Dedifferentiated amniotic fluid mesenchymal stem cell (primary cell): Measurements from ENCODE around the gene KIF16B.

Experiments used
- DNase-seq: peaks from one replicate; pipeline ENCODE4 v3.0.0-alpha.2; 2016; ENCODE audit errors: extremely low spot score

KIF16B gene

DNA sequence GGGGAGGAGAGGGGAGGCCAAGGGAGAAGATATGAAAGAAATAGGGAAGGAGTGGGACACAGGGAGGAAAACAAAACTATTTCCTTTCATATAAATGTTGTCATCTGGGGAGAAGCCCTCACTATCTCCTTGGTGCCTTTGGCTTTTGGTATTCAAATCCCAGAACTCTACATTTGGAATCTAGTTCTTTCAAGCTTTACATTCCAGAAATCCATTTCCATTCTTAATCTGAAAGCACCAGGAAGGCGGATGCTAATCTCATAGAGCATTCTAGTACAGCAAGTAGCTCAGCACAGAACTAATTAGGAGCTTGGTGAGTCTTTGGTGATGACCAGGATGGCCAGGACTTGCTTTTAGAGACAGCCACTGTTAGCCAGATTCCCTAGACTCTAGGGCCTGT lies 177.9 kb downstream of the KIF16B start:
- DNase-seq, result no peak

GRCh38 chr20:16394784-16395183 lies 178.5 kb downstream of the KIF16B start:
- no peak for DNase-seq

DNA sequence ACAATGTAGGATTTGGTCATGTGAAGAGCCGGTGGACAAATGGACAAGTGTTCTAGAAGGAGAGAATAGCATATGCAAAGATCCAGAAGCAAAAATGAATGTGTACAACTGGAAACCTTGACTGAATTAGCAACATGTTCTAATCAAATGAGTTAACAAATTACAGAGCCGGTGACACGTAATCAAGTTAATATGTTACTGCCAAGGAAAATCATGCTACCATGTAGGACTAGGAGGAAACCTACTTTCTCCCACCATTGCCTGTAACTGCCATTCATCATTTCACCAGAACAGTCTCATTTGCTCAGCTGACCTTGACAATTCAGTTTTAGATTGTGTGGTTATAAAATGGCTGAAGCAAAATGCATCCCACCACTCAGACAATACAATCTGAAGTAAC lies 179.4 kb downstream of the KIF16B start:
- DNase-seq, result no peak

GRCh38 chr20:16393297-16393696 lies 180.0 kb downstream of the KIF16B start:
- no peak for DNase-seq

GRCh38 chr20:16392346-16392745 lies 180.9 kb downstream of the KIF16B start:
- DNase-seq, result no peak

DNA sequence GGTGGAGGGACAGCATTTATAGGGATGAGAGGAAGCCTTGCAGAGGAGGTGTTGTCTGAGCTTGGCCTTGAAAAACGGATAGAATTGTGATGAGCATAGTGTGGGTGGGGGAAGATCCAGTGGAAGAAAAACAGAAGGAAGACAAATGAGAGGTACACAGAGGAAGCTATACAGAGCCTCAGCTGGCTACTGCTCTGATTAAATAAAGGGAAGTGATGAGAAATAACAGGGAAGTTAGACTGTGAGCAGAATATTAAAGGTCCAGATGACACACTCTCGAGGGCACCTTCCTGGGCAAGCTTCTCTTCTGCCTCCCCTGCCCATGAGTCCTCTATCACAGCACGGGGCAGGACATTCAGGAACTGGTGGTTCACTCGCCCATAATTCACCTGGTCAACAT lies 182.3 kb downstream of the KIF16B start:
- DNase-seq, result no peak

DNA sequence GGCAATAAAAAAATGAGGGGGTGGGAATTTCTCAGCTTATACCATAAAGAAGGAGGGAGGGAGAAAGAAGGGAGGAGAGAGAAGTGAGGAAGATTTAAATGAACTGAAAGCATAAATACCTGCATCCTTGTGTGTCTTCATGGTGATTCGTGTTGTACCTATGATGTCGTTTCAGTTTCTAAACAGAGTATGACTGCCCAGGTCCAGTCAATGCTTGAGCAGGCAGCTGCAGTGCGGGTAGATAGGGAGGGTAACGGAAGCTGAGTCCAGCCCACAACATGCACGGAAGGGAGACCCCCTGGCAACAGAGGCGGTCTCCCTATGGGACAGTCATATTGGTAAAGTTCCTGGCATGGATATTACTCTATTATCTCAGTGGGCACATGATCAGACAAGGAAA lies 184.5 kb downstream of the KIF16B start:
- DNase-seq, result no peak

GRCh38 chr20:16387666-16388065 lies 185.6 kb downstream of the KIF16B start:
- DNase-seq, result no peak

DNA sequence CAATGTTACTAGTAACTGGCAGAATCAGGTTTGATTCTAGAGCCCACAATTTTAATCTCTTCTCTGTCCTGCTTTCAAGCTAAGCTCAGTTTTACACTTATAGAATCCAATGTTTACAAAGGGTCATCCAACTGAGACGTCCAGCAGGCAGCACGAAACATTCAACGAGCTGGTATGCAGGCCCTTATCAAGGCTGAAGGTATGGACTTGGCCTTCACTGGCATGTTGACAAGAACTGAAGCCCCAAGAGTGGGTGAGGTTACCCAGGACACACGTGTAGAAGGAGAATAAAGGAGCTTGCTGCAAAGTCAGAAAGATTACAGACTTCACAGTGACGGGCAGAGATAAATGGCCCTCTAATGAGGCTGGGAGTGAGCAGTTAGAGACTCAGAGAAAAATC lies 187.4 kb downstream of the KIF16B start:
- no peak for DNase-seq

DNA sequence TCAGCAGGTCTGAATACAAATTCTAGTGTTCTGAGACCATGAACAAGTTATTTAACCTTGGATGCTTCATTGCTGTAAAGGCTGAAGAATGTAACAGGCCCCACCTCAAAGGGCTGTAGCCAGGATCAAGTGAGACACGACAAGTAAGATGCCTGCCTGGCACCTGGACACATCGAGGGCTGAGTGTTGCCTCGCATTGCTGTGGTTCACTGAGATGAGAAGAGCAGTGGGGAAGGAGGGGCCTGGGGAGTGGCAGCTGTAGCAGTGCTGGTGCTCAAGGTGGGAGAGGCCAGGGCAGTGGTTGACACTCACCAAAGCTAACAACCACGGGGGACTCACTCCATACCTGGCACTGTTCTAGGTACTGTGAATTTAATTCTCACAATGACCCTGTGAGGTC lies 187.8 kb downstream of the KIF16B start:
- no peak for DNase-seq

DNA sequence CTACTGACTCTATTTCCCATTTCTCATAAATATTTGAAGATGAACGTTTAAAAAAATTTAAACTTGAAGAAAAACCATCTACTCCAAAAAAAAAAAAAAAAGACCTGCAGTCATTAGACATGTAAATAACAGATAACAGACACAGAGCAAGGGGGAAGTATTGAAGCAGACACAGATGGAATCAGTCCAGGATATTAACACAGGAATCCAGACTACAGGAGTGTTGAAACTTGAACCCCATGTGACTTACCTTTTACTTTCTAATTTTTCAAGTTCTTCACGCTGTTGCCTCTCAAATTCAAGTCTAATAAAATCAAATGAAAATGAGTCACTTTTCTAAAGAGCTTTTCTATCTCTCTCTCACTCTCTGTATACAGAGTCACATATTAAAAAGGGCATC lies 191.8 kb downstream of the KIF16B start:
- no peak for DNase-seq

DNA sequence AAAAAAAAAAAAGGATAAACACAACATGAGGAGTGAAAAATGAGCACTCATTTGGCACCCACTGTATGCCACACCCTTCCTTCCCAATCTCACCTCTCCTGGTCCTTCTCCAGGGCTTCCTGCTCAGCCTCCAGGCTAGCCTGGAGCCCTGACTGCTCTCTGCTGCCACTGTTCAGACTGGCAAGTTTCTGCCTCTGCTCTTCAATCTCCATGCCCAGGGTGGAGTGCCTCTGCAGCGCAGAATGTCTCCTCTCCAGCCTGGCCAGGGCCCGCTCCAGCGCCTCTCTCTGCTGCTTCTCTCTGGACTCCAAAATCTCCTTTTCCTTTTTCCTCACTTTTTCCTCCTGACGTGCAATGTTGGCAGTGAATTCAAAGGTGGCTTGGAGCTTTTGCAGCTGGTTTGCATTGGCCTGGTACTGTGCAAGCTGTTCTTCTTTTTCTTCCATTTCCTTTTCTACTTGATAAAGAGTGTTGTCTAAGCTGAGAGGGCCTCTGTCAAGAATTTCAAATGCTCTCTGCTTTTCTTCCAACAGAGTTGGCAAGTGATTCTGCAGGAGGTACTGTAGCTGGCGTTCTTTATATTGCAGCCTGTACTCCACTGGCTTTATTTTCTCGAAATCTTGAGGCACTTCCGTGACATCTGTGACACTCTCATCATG lies 194.4 kb downstream of the KIF16B start:
- DNase-seq, result no peak

GRCh38 chr20:16378122-16378521 lies 195.1 kb downstream of the KIF16B start:
- DNase-seq, result no peak

- DNase-seq, result no peak
Measured at GRCh38 chr20:16369441-16369840, 203.8 kb downstream of the KIF16B start.

GRCh38 chr20:16368645-16369292 lies 204.5 kb downstream of the KIF16B start:
- no peak for DNase-seq

GRCh38 chr20:16367948-16368560 lies 205.2 kb downstream of the KIF16B start:
- no peak for DNase-seq

- DNase-seq, result no peak
Measured at GRCh38 chr20:16366529-16366928, 206.7 kb downstream of the KIF16B start.

- DNase-seq, result no peak
Measured at GRCh38 chr20:16364320-16364687, 208.9 kb downstream of the KIF16B start.

GRCh38 chr20:16363506-16364319 lies 209.5 kb downstream of the KIF16B start:
- DNase-seq, result no peak

DNA sequence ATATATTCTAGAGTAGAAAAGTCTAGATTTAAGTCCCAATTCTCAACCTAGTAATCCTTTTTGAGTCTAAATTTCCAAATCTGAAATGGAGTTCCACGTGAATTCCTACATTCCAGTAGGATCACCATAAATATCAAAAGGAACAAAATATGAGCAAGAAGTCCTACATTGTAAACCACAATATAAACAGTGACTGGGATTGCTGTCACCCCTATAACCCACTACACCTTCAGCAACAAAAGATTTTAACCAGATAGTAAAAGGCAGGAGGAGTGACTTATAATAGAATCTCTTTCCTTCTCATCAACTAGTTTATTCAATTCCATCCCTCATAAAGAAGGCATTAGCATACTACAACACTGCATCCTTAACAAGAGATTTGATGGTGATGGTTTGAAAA lies 210.6 kb downstream of the KIF16B start:
- DNase-seq, result no peak

DNA sequence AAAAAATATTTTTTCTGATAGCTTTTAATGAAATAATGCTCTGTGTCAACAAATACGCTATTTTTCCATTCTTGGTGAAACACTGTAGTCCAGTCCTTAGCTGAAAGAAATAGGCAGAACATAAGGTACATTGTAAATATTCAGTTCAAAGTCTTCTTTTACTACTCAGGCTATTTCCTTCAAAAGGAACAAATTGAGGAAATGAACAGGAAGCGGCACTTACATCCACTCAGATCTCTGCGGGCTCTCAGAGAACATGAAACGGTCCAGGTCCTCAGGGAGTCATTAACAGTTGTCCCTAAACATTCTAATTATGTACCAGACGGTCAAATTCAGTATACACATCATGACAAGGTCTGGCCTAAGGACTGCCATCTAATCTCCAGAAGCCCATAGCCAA lies 212.6 kb downstream of the KIF16B start:
- no peak for DNase-seq

DNA sequence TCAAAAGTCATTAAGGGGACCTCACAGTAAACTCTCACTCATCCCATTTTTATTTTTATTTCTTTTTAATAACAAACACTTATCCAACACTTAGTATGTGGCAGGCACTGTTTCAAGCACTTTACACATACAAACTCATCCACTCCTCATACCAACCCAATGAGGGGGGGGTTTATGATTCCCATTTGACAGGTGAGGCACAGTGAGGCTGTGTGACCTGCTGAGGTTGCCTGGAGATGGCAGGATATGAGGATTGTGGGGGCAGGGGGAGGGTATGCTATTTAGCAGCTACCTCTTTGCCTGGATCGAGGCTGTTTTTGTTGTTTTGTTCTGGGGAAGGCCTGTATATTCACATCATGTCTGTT lies 219.8 kb downstream of the KIF16B start:
- DNase-seq, result no peak
